HFFc6 (cell line): ENCODE data around the gene SLC5A6. TPM values are rescaled to one million over a fixed set of nuclear protein-coding genes. Genes with fewer than 3 reads are reported as not detected.

Experiments
- DNase-seq: peaks from one replicate; pipeline ENCODE4 v3.0.0-alpha.2; 2018
- H3K27ac Mint-ChIP-seq: 2 replicates; pipeline ENCODE4 v1.8.0; 2020; ENCODE audit warnings: mild to moderate bottlenecking, mixed read lengths
- H3K27me3 Mint-ChIP-seq: 2 replicates; pipeline ENCODE4 v1.8.0; 2021; ENCODE audit warnings: mild to moderate bottlenecking, moderate library complexity, mixed read lengths; ENCODE audit not compliant: insufficient read depth
- H3K36me3 Mint-ChIP-seq: 2 replicates; pipeline ENCODE4 v1.8.0; 2021; ENCODE audit warnings: low read depth, mixed read lengths
- H3K4me1 Mint-ChIP-seq: 2 replicates; pipeline ENCODE4 v1.8.0; 2020; ENCODE audit warnings: low read depth, mixed read lengths
- H3K4me3 Mint-ChIP-seq: 2 replicates; pipeline ENCODE4 v1.8.0; 2020; ENCODE audit warnings: mild to moderate bottlenecking, moderate library complexity, mixed read lengths
- H3K9me3 Mint-ChIP-seq: 2 replicates; pipeline ENCODE4 v1.8.0; 2020; ENCODE audit warnings: mild to moderate bottlenecking, mixed read lengths
- total RNA-seq, 6 experiments: library from RNA; stranded (reverse); fragmentation: NEBNext Ultra II Directional; extraction: Animal tissue kit (Norgen Biotek cat#: 25700); gene quantifications; 2 replicates in 1 of 6; 3 replicates in 5 of 6; pipeline ENCODE4 v1.2.3, GENCODE V29; 2021
- TF ChIP-seq, protein P1 (sequence below): fragments of 200-600 bp; sonication (generic); IDR thresholded peaks from 2 replicates; pipeline ENCODE4 v1.5.0; 2021; ENCODE audit warnings: antibody characterized with exemption, mild to moderate bottlenecking

The SLC5A6 gene
- total RNA-seq, 6 experiments from 2014 or later, result 23.6 to 32.6 (median 25.5) TPM

GRCh38 chr2:27211241-27211942, 676 bp downstream of the SLC5A6 start:
- no peak for DNase-seq
- peak overlapping the region; percentile 99 for H3K27ac Mint-ChIP-seq
- TF ChIP-seq, protein P1, sequence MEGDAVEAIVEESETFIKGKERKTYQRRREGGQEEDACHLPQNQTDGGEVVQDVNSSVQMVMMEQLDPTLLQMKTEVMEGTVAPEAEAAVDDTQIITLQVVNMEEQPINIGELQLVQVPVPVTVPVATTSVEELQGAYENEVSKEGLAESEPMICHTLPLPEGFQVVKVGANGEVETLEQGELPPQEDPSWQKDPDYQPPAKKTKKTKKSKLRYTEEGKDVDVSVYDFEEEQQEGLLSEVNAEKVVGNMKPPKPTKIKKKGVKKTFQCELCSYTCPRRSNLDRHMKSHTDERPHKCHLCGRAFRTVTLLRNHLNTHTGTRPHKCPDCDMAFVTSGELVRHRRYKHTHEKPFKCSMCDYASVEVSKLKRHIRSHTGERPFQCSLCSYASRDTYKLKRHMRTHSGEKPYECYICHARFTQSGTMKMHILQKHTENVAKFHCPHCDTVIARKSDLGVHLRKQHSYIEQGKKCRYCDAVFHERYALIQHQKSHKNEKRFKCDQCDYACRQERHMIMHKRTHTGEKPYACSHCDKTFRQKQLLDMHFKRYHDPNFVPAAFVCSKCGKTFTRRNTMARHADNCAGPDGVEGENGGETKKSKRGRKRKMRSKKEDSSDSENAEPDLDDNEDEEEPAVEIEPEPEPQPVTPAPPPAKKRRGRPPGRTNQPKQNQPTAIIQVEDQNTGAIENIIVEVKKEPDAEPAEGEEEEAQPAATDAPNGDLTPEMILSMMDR, result no peak
- peak overlapping the region; percentile 97 for H3K4me3 Mint-ChIP-seq
- peaks cover 38% of the 10 kb centered on the region for H3K36me3 Mint-ChIP-seq
- peaks cover 4% of the 10 kb centered on the region for H3K27me3 Mint-ChIP-seq
- no peaks in the 10 kb centered on the region for H3K9me3 Mint-ChIP-seq
- peaks cover 44% of the 10 kb centered on the region for H3K4me1 Mint-ChIP-seq

- TF ChIP-seq, protein P1, result peak; percentile 22
- Mint-ChIP-seq H3K27ac (peak overlapping the region; percentile 79), H3K4me1 (peaks cover 31% of the 10 kb centered on the region), H3K27me3 (peaks cover 4% of the 10 kb centered on the region), H3K4me3 (peak overlapping the region; percentile 72), H3K36me3 (peaks cover 29% of the 10 kb centered on the region), H3K9me3 (no peaks in the 10 kb centered on the region)
- DNase-seq, result peak; percentile 26
Measured at GRCh38 chr2:27209621-27210401, 2.3 kb downstream of the SLC5A6 start.

DNA sequence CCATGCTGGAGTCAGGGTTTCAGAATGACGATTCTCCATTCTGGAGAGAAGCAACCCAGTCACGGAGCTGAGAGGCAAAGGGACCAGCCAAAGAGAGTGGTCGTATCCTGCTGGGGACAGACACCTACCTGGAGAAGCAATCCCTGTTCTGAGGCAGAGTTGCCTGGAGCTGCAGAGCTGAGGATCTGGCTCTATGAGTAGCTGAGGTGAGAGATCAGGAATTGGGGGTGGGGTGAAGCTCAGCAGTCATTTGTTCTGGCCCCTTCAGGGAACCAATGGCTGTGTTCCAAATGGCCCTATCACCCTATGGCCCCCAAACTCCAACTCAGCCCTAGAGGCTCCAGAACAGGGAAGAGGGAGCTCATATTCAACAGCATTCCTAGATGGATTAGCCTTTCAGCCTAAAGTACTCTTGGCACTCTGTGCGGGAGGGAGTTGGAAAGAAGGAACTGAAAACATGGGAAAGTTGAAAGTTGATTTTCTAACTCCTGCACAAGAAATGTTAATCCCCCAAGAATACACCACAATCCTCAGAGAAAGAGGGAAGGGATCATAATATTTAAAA, 3.5 kb downstream of the SLC5A6 start:
- no peak for DNase-seq
- no peak overlapping the region for H3K27ac Mint-ChIP-seq
- H3K36me3 Mint-ChIP-seq, result peaks cover 22% of the 10 kb centered on the region
- TF ChIP-seq, protein P1, result no peak
- peaks cover 4% of the 10 kb centered on the region for H3K27me3 Mint-ChIP-seq
- no peak overlapping the region for H3K4me3 Mint-ChIP-seq
- H3K9me3 Mint-ChIP-seq, result no peaks in the 10 kb centered on the region
- peaks cover 22% of the 10 kb centered on the region for H3K4me1 Mint-ChIP-seq

DNA sequence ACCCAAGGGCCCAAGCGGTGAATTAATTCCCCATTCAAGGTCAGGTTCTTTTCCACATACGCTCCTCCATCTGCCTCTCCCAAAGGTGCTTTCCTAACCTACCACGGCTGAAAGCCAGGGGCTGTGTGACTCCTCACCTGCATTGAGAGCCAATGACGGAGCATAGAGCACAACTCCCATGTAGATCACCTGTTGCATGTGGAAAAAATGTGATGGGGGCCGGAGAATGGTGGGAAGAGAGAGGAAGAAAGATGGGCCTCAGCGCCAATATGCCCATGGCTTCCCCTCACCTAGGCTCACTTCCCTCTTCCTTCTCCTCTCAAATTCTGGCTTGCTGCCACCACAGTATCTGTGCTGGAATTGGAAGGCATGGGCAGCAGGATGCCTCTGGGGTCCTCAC, 5.7 kb downstream of the SLC5A6 start:
- no peak overlapping the region for H3K27ac Mint-ChIP-seq
- no peaks in the 10 kb centered on the region; the same call in 1 of the 2 replicates for H3K27me3 Mint-ChIP-seq
- TF ChIP-seq, protein P1, result no peak
- peaks cover 28% of the 10 kb centered on the region for H3K36me3 Mint-ChIP-seq
- no peak for DNase-seq
- H3K4me3 Mint-ChIP-seq, result no peak overlapping the region
- H3K9me3 Mint-ChIP-seq, result no peaks in the 10 kb centered on the region
- H3K4me1 Mint-ChIP-seq, result peaks cover 14% of the 10 kb centered on the region

DNA sequence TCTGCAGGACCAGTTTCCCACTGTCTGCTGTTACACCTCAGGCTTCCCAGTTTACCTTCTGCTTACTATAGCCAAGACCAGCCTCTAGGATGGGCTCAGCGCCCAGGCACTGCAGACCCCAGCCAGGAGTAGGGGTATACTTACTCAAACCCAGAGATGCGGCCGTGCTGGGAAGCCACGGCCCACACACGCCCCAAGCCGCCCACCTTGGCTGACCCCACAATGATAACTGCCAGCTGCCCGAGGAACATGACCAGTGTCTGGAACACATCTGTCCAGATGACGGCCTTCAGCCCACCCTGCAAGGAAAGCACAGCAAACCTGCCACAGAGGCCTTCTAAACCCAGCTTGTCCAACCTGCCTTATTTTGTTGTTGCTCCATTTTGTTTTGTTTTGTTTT, 6.9 kb downstream of the SLC5A6 start:
- no peaks in the 10 kb centered on the region; the same call in 1 of the 2 replicates for H3K27me3 Mint-ChIP-seq
- no peak for DNase-seq
- TF ChIP-seq, protein P1, result no peak
- H3K36me3 Mint-ChIP-seq, result peaks cover 27% of the 10 kb centered on the region
- H3K27ac Mint-ChIP-seq, result no peak overlapping the region
- H3K9me3 Mint-ChIP-seq, result no peaks in the 10 kb centered on the region
- H3K4me1 Mint-ChIP-seq, result peaks cover 12% of the 10 kb centered on the region
- H3K4me3 Mint-ChIP-seq, result no peak overlapping the region
